Measurements from ENCODE around the gene REEP1.

Gene REEP1

DNA sequence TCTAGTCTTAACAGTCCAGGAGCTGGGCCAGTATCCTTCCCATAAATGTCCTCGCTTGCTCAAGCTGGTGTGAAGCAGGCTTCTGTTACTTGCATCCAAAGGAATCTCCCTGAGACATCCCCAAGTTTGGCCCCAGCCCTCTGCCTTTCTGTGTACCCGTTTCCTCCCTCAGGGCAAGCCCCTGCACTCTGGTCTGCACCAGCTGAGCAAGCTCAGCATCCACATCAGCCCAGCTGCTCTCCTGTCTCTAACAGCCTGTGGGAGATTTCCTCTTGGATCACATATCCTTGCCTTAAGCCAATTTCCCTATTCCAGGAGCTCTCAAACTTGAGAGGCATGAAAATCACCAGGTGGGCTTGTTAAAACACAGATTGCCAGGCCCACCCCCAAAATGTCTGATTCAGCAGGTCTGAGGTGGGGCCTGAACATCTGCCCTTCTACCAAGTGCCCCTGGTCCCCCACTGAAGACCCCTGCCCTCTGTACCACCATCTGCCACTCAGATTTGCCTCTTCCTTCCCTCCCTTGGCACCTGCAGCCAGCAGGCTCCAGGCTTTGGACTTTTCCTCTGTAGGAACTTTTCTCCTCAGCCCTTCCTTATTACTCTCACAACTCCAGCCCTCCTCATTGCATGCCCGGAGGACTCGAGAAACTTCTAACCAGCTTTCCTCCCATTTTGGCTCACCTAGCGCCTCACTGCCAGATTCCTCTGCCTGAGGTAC, 32.1 kb downstream of the REEP1 start:
- no peak for FAIRE-seq

DNA sequence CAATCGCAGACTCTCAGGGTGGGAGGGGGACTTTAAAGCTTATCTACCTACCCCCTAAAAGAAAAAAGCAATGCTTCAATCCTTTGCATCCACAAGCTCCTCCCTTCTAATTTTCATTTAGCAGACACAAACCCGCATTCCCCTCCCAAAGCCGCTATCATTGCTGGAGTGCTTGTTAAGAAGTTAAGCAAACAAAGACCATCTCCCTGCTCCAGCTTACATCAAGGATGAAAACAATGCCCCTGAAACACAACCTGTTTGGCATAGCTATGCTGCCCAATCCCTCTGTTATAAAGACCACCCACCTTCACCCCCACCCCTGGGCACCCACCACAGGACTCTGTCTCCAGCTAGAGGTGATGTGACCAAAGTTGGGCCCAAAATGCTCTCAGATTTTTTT, 33.0 kb downstream of the REEP1 start:
- no peak for FAIRE-seq

- FAIRE-seq, result peak; percentile 73
Measured at GRCh38 chr2:86302320-86302719, 35.1 kb downstream of the REEP1 start.

DNA sequence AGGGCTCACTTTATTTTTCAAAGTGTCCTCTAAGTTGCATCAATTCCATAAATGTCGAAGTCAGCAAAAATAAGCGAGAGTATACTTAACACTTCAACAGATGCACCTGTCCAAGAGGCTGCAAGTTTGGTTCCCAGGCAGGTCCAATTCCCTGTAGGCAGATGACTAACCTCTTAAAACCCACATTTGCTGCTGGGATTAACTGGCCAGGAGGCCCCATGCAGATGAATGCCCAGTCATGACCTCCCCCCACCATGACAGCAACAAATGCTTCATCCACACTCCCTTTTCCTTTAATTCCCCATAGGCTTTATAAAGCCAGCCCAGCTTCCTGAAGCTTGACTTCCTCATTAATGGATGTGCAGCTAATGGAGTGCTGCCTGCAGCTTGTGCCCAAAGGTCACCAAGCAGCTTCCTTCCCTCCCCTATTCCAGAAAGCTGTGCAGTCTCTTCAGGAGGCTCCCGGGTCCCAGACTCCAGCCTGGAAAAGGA, 35.7 kb downstream of the REEP1 start:
- FAIRE-seq, result no peak

- no peak for FAIRE-seq
Measured at GRCh38 chr2:86301009-86301408, 36.4 kb downstream of the REEP1 start.

DNA sequence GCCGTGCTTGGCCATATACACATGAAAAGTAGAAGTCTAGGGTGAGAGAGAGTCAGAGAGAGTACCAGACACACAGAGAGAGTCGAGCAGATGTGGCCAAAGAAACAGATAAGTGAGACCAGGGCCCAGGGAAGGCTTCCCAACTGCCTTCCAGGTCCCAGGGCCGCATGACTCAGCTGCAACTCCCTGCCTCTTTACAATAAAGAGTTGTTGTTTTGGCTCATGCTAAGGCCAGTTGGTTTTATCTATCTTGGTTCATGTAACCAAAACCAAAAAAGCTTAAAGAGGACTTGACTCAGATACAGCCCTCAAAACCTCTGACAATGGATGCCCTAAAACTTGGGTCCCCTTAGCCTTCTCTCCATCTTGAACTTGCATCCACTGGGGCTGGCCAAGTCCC, 36.9 kb downstream of the REEP1 start:
- no peak for FAIRE-seq

GRCh38 chr2:86298411-86299390, 38.7 kb downstream of the REEP1 start:
- no peak for FAIRE-seq

GRCh38 chr2:86297382-86298147, 39.9 kb downstream of the REEP1 start:
- no peak for FAIRE-seq

- no peak for FAIRE-seq
Measured at GRCh38 chr2:86296947-86297346, 40.5 kb downstream of the REEP1 start.

DNA sequence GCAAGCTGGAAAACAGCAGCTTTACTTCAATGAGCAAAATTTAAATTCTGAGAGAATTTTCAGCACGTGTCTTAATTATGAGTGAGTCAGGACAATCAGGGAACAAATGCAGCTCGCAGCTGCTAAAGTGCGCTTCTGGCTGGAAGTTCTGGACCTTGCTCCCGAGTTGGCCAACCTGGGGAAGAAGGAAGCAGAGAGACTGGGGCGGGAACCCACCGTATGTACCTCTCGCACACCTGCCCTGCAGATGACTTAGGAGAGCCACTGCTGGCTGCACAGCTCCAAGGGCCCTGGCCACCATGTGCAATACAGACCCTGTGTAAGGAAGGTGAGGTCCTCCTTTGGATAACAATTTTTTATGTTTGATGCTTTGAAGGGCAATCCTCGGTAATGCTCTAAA, 42.4 kb downstream of the REEP1 start:
- FAIRE-seq, result no peak

GRCh38 chr2:86293612-86294011, 43.8 kb downstream of the REEP1 start:
- FAIRE-seq, result peak; percentile 96

DNA sequence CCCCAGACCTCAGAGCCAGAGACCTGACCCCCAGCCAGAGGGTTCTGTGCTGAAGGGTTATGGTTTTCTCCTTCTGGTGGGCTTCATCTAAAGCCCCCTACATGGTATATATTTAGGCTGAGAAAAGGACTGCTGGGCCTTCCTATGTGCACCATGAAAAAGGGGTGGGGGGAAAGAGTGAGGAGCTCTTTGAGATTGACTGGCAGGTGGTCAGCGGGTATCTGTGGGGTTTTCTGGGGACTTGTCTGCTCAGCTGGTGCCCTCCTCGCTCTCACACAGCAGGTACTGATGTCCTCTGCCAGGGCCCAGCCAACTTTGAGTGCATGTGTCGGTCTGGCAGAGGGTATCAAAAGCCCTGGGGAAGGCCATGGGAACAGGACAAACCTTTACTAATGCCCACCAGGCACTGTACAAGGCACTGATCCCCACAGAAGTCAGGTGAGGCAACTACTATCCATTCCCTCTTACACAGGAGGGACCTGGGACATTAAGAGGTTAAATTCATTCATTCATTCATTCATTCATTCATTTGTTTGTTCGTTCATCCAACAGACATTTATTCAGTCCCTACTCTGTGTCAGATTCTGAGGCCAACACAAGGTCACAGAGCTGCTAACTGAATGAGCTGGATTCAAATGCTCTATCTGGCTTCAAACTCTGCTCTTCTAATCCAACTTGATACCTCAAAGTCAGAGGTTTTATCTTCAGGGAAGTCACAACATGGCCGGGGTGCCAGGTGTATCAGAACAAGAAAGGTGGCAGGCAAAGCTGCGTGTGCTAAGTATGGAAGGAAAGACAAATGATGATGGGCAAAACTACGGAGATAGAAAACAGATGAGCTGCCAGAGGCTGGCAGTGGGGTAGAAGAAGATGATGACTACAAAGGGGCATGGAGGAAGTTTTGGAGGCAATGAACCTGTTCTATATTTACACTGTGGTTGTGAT, 44.6 kb downstream of the REEP1 start:
- no peak for FAIRE-seq

GRCh38 chr2:86291328-86291662, 46.1 kb downstream of the REEP1 start:
- FAIRE-seq, result no peak

- FAIRE-seq, result no peak
Measured at GRCh38 chr2:86290596-86291327, 46.7 kb downstream of the REEP1 start.

GRCh38 chr2:86286516-86286915, 50.9 kb downstream of the REEP1 start:
- FAIRE-seq, result no peak

DNA sequence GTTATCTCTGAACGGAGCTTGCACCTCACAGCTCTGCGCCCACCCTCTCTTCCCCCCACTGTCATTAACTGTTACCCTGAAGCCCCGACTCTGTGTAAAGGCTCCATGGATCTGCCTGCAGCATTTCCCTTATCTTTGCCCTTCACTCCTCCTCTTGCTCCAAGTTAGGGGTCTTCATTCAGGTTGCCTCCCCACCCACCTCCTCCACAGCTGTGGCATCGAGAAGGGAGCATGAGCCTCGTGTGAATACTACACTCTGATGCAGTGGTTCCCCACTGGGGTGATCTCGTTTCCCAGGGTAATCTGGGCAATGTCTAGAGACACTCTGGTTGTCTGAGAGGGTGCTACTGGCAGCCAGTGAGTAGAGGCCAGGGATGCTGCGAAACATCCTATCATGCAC, 51.4 kb downstream of the REEP1 start:
- no peak for FAIRE-seq

DNA sequence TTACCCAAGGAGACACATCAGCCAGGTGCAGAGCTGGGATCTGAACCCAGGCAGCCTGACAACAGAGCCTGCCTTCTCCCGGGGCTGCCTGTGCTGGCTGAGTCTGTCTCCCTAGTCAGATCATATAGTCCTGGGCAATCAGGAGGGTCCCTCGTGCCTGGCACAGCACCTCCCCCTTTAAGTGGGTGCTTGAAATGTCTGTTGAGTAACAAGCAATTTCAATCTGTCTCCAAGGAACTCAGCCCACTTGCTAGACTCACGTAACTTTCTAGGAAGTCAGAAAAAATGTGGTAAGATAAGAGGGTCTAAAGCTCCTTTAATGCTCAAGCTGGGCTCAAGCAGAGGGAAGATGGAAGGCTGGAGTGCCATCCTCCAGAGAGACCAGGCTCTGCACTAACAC, 51.9 kb downstream of the REEP1 start:
- FAIRE-seq, result no peak

DNA sequence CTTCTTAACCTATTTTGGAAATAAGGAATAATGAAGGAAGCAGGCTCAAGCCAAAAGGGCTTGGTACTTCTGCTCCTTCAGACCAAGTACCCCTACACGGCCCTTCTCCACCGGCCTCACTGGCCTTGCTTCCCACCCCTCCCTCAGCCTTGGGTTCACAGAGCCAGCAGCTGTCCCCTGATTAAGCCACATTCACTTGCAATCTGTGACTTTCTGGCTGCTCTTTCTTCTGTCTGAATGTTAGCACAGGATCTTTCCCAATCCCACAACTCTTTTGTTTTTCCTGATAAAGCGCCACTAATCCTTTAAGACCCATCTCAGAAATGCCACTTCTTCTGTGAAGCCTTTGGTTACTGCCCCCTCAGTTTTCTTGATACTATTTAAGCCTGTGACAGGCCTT, 52.4 kb downstream of the REEP1 start:
- no peak for FAIRE-seq

DNA sequence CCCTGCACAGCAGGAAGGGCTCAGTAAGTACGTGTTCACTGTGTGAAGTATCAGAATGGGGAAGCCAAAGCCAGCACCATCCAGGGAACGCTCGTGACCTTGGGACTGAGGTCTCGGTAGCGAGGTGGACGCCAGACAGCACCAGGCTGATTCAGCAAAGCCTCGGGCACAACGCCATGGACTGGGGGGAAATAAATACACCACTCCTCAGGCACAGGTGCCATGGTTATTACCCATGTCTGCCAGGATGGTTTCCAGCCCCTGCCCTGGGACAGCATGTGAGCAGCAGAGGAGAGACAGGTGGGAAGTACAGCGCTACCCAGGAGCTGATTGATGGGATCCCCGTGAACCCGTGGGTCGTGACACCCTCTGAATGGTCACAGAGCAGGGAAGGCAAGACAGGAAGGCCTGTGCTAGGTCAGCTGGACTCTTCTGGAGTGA, 53.0 kb downstream of the REEP1 start:
- FAIRE-seq, result no peak

- FAIRE-seq, result no peak
Measured at GRCh38 chr2:86283411-86284030, 53.9 kb downstream of the REEP1 start.

All from islet of Langerhans (tissue), 1 donor.